Ishikawa (cell line): ENCODE data around the gene CD99L2.

ENCODE experiments used
- CEBPB ChIP-seq: IDR thresholded peaks from 2 replicates; pipeline ENCODE4 v1.6.1; 2012
- CREB1 ChIP-seq: IDR thresholded peaks from 2 replicates; pipeline ENCODE4 v1.6.1; 2012; ENCODE audit warnings: low read depth
- EP300 ChIP-seq: IDR thresholded peaks from 2 replicates; pipeline ENCODE4 v1.6.1; 2012; ENCODE audit warnings: borderline replicate concordance
- FOXM1 ChIP-seq: IDR thresholded peaks from 2 replicates; pipeline ENCODE4 v1.6.1; 2012; ENCODE audit warnings: low read depth, borderline replicate concordance
- MAX ChIP-seq: IDR thresholded peaks from 2 replicates; pipeline ENCODE4 v1.6.1; 2012
- RAD21 ChIP-seq: IDR thresholded peaks from 2 replicates; pipeline ENCODE4 v1.6.1; 2012; ENCODE audit warnings: low read depth
- REST ChIP-seq: IDR thresholded peaks from 2 replicates; pipeline ENCODE4 v1.6.1; 2012; ENCODE audit warnings: low read depth, mild to moderate bottlenecking
- TAF1 ChIP-seq: IDR thresholded peaks from 2 replicates; pipeline ENCODE4 v1.6.1; 2012; ENCODE audit warnings: low read depth, mild to moderate bottlenecking
- TCF12 ChIP-seq: IDR thresholded peaks from 2 replicates; pipeline ENCODE4 v1.6.1; 2012; ENCODE audit warnings: low read depth
- TEAD4 ChIP-seq: IDR thresholded peaks from 2 replicates; pipeline ENCODE4 v1.6.1; 2012
- YY1 ChIP-seq: IDR thresholded peaks from 2 replicates; pipeline ENCODE4 v1.6.1; 2012; ENCODE audit warnings: low read depth
- ZBTB7A ChIP-seq: IDR thresholded peaks from 2 replicates; pipeline ENCODE4 v1.6.1; 2012; ENCODE audit warnings: low read depth

GRCh38 chrX:150879855-150880807 lies 18.3 kb downstream of the CD99L2 start:
- TF ChIP-seq CEBPB = no peak
- TF ChIP-seq CREB1 = no peak
- no peak for TF ChIP-seq TCF12
- no peak for TF ChIP-seq REST
- no peak for TF ChIP-seq YY1
- no peak for TF ChIP-seq EP300
- no peak for TF ChIP-seq TEAD4
- TF ChIP-seq TAF1 = no peak
- no peak for TF ChIP-seq ZBTB7A
- TF ChIP-seq MAX = no peak
- no peak for TF ChIP-seq FOXM1
- no peak for TF ChIP-seq RAD21
